NCI-H446 (cell line): Measurements from ENCODE around the gene ADISSP.

Source experiments
- DNase-seq, 2 experiments: peaks; one replicate each; lab custom pipeline; 2025; lab: John Stamatoyannopoulos, UW

The ADISSP gene

GRCh38 chr20:3755269-3755668, 12.3 kb downstream of the ADISSP start:
- DNase-seq = no peak

- DNase-seq = no peak
These were observed 13.3 kb downstream of the ADISSP start for GRCh38 chr20:3754276-3754630.

- no peak for DNase-seq
These were observed 13.9 kb downstream of the ADISSP start for GRCh38 chr20:3753501-3754275.

- DNase-seq = peak; percentile 22 to 55
These were observed 14.5 kb downstream of the ADISSP start for GRCh38 chr20:3753098-3753497.

- no peak for DNase-seq
These were observed 15.2 kb downstream of the ADISSP start for GRCh38 chr20:3752386-3752759.

GRCh38 chr20:3751675-3752385, 15.7 kb downstream of the ADISSP start:
- DNase-seq = no peak

- DNase-seq = no peak
These were observed 16.3 kb downstream of the ADISSP start for GRCh38 chr20:3751305-3751674.

- DNase-seq = peak; percentile 47 to 79
These were observed 17.6 kb downstream of the ADISSP start for GRCh38 chr20:3749689-3750531.

GRCh38 chr20:3749087-3749688, 18.4 kb downstream of the ADISSP start:
- no peak for DNase-seq

GRCh38 chr20:3748073-3748472, 19.5 kb downstream of the ADISSP start:
- DNase-seq = no peak

GRCh38 chr20:3747471-3747870, 20.1 kb downstream of the ADISSP start:
- no peak for DNase-seq

GRCh38 chr20:3745686-3746173, 21.8 kb downstream of the ADISSP start:
- no peak for DNase-seq

- peak in 1 of 2 experiments; percentile 38 for DNase-seq
These were observed 22.5 kb downstream of the ADISSP start for GRCh38 chr20:3744806-3745685.

- no peak for DNase-seq
These were observed 23.5 kb downstream of the ADISSP start for GRCh38 chr20:3744037-3744436.

- DNase-seq = no peak
These were observed 24.3 kb downstream of the ADISSP start for GRCh38 chr20:3743251-3743650.

- DNase-seq = no peak
These were observed 25.6 kb downstream of the ADISSP start for GRCh38 chr20:3741836-3742458.

- DNase-seq = no peak
These were observed 26.8 kb downstream of the ADISSP start for GRCh38 chr20:3740615-3741301.

GRCh38 chr20:3739926-3740451, 27.6 kb downstream of the ADISSP start:
- no peak for DNase-seq

- no peak for DNase-seq
These were observed 28.3 kb downstream of the ADISSP start for GRCh38 chr20:3739054-3739925.
